Upper lobe of left lung (tissue), 6 donors: ENCODE results near the gene MINAR1. TPM values are rescaled to one million over a fixed set of nuclear protein-coding genes. Genes with fewer than 3 reads are reported as not detected.
"Not testable (repeated sequence)": the region's sequence is repeated elsewhere in the genome, so short reads cannot be mapped to it uniquely, and the experiment has no call there.

Experiments
- ATAC-seq, 2 donors: fragments of 200-7000 bp; cut with Tn5 transposase; one replicate each; pipeline ENCODE4 v1.9.1; 2022; ENCODE audit warnings: mild to moderate bottlenecking in 2 of 2, moderate library complexity in 2 of 2; ENCODE audit not compliant: low FRiP score in 2 of 2
- DNase-seq, 2 donors: peaks; one replicate each; pipeline ENCODE4 v3.0.0-alpha.2; 2019 to 2020
- H3K27ac ChIP-seq, 4 donors: fragments of 200-600 bp; sonication (generic); one replicate each; pipeline ENCODE4 v1.5.1; 2016 to 2019
- H3K27me3 ChIP-seq, 4 donors: fragments of 200-600 bp; sonication (generic); one replicate each; pipeline ENCODE4 v1.5.1; 2017 to 2019
- H3K36me3 ChIP-seq, 4 donors: fragments of 200-600 bp; sonication (generic); one replicate each; pipeline ENCODE4 v1.5.1; 2016 to 2019
- H3K4me1 ChIP-seq, 4 donors: fragments of 200-600 bp; sonication (generic); one replicate each; pipeline ENCODE4 v1.5.1; 2018 to 2019
- H3K4me3 ChIP-seq, 4 donors: fragments of 200-600 bp; sonication (generic); one replicate each; pipeline ENCODE4 v1.5.1; 2017 to 2019; ENCODE audit warnings: mild to moderate bottlenecking in 2 of 4, moderate library complexity in 1 of 4
- H3K9me3 ChIP-seq, 4 donors: fragments of 200-600 bp; sonication (generic); one replicate each; pipeline ENCODE4 v1.5.1; 2018 to 2019
- CTCF ChIP-seq, 6 experiments: fragments of 450-650 bp in 4 of 6; fragments of 200-600 bp in 2 of 6; sonication (generic) in 2 of 6; IDR thresholded peaks; one replicate each; pipeline ENCODE4 v1.5.1; 2016 to 2019; ENCODE audit warnings: antibody characterized with exemption in 6 of 6
- EP300 ChIP-seq, 4 donors: sonication (generic); formaldehyde crosslinking; IDR thresholded peaks; one replicate each; pipeline ENCODE4 v1.5.1; 2017; ENCODE audit warnings: antibody characterized with exemption in 4 of 4, control low read depth in 2 of 4
- POLR2A ChIP-seq, 4 donors: fragments of 450-650 bp; IDR thresholded peaks; one replicate each; pipeline ENCODE4 v1.5.1; 2016 to 2017; ENCODE audit warnings: antibody characterized with exemption in 4 of 4, mild to moderate bottlenecking in 2 of 4
- POLR2AphosphoS5 ChIP-seq, 2 donors: sonication (generic); formaldehyde crosslinking; IDR thresholded peaks; one replicate each; pipeline ENCODE4 v1.5.1; 2017; ENCODE audit warnings: antibody characterized with exemption in 2 of 2
- WGBS, 2 donors: methylation state at CpG; one replicate each; pipeline ENCODE4 v1.1.5; 2017 to 2018; 5-methylcytosine and 5-hydroxymethylcytosine counted together
- total RNA-seq, 6 donors: library from RNA; depleted of rRNA in 4 of 6; stranded (reverse); fragments of >200 nt in 4 of 6; gene quantifications; one replicate each; pipeline versions ENCODE4 v1.1.0 to v1.2.1, GENCODE V29; 2016 to 2021
- donor health status: DM: no; HTN: no; CAD: no; lungs with moderate emphysema.
- donor health status: DM: no; HTN: yes; CAD: no; lungs with severe emphysema.

MINAR1 gene
- total RNA-seq, 6 donors from 2014 or later = 0.15 to 0.67 (median 0.30) TPM; not detected in 1

- WGBS, 2 donors = 94% methylated on average over 2 of the region's 2 CpGs
- H3K4me3 ChIP-seq = no peak overlapping the region
- TF ChIP-seq EP300 (IDR thresholded peaks at IDR 0.05) = no peak
- TF ChIP-seq CTCF (IDR thresholded peaks at IDR 0.05) = no peak
- no peak for TF ChIP-seq POLR2AphosphoS5 (IDR thresholded peaks at IDR 0.05)
- TF ChIP-seq POLR2A (IDR thresholded peaks at IDR 0.05) = no peak
- DNase-seq (no peak), ATAC-seq (no peak)
- no peaks in the 10 kb centered on the region for H3K4me1 ChIP-seq
- H3K9me3 ChIP-seq = no peaks in the 10 kb centered on the region
- H3K36me3 ChIP-seq = no peaks in the 10 kb centered on the region
- no peak overlapping the region for H3K27ac ChIP-seq
- H3K27me3 ChIP-seq = no peaks in the 10 kb centered on the region
Measured at GRCh38 chr15:79416876-79417275, 15.3 kb upstream of the MINAR1 start.

GRCh38 chr15:79418693-79419279 is 13.3 kb upstream of the MINAR1 start:
- no peak for DNase-seq
- ATAC-seq = no peak
- H3K4me1 ChIP-seq = no peaks in the 10 kb centered on the region
- TF ChIP-seq EP300 (IDR thresholded peaks at IDR 0.05) (no peak), POLR2A (IDR thresholded peaks at IDR 0.05) (no peak), POLR2AphosphoS5 (IDR thresholded peaks at IDR 0.05) (no peak), CTCF (IDR thresholded peaks at IDR 0.05) (no peak)
- H3K4me3 ChIP-seq = no peak overlapping the region
- H3K36me3 ChIP-seq = no peaks in the 10 kb centered on the region
- no peak overlapping the region for H3K27ac ChIP-seq
- H3K9me3 ChIP-seq = no peaks in the 10 kb centered on the region
- WGBS, 2 donors = 52 to 73% methylated on average over 9 of the region's 9 CpGs
- H3K27me3 ChIP-seq = no peaks in the 10 kb centered on the region

GRCh38 chr15:79425591-79426295 is 6.4 kb upstream of the MINAR1 start:
- Histone ChIP-seq H3K4me3 (no peak overlapping the region), H3K27ac (no peak overlapping the region), H3K27me3 (peaks cover 0 to 3% (median 0%) of the 10 kb centered on the region in 4 donors), H3K4me1 (no peaks in the 10 kb centered on the region), H3K36me3 (no peaks in the 10 kb centered on the region), H3K9me3 (no peaks in the 10 kb centered on the region)
- WGBS, 2 donors = 80 to 81% methylated on average over 10 of the region's 10 CpGs
- ATAC-seq (no peak), DNase-seq (no peak)
- no peak for TF ChIP-seq EP300 (IDR thresholded peaks at IDR 0.05)
- no peak for TF ChIP-seq CTCF (IDR thresholded peaks at IDR 0.05)
- TF ChIP-seq POLR2AphosphoS5 (IDR thresholded peaks at IDR 0.05) = no peak
- TF ChIP-seq POLR2A (IDR thresholded peaks at IDR 0.05) = no peak

- H3K4me3 ChIP-seq, H3K36me3 ChIP-seq, DNase-seq, H3K9me3 ChIP-seq, H3K27ac ChIP-seq, ATAC-seq: not testable (repeated sequence)
- Histone ChIP-seq H3K27me3 (peaks cover 0 to 13% (median 5%) of the 10 kb centered on the region in 4 donors), H3K4me1 (peaks cover 7 to 11% (median 9%) of the 10 kb centered on the region in 4 donors)
- WGBS, 2 donors = 90 to 93% methylated on average over 2 of the region's 2 CpGs
Measured at GRCh38 chr15:79426899-79427298, 5.2 kb upstream of the MINAR1 start.

GRCh38 chr15:79427781-79428598 is 4.1 kb upstream of the MINAR1 start:
- Histone ChIP-seq H3K36me3 (no peaks in the 10 kb centered on the region), H3K4me3 (no peak overlapping the region), H3K27me3 (peaks cover 0 to 18% (median 10%) of the 10 kb centered on the region in 4 donors), H3K9me3 (no peaks in the 10 kb centered on the region), H3K4me1 (peaks cover 9 to 22% (median 16%) of the 10 kb centered on the region in 4 donors), H3K27ac (no peak overlapping the region)
- ATAC-seq (no peak), DNase-seq (no peak)
- TF ChIP-seq POLR2A (IDR thresholded peaks at IDR 0.05) (no peak), POLR2AphosphoS5 (IDR thresholded peaks at IDR 0.05) (no peak), CTCF (IDR thresholded peaks at IDR 0.05) (no peak), EP300 (IDR thresholded peaks at IDR 0.05) (no peak)
- WGBS, 2 donors = 64 to 66% methylated on average over 5 of the region's 5 CpGs
